Fibroblast of lung (primary cell): ENCODE data around the gene MYOCD.

Source experiments
- CTCF ChIP-seq, 2 donors: IDR thresholded peaks in 1 of 2; conservative IDR thresholded peaks in 1 of 2; 1 replicate in 1 of 2; 2 replicates in 1 of 2; pipeline ENCODE4 v1.5.1; 2011 to 2012; ENCODE audit warnings: low read length in 2 of 2, control low read depth in 1 of 2, inconsistent platforms in 1 of 2, low read depth in 1 of 2, mild to moderate bottlenecking in 1 of 2
- EZH2 ChIP-seq: IDR thresholded peaks from 2 replicates; pipeline ENCODE4 v1.5.1; 2012; ENCODE audit warnings: low read length, control low read depth, mild to moderate bottlenecking; ENCODE audit errors: missing control alignments

- TF ChIP-seq CTCF (conservative IDR thresholded peaks at IDR 0.05 in 1 of 2, IDR thresholded peaks at IDR 0.05 in 1 of 2; ENCODE audit: low read depth in 1 of 2, low read length in 2 of 2) (no peak), EZH2 (no peak)
These were observed 32.9 kb upstream of the MYOCD start for GRCh38 chr17:12632785-12633184.
